Left renal cortex interstitium (tissue), 4 donors: ENCODE data around the gene RASA3. TPM values are rescaled to one million over a fixed set of nuclear protein-coding genes. Genes with fewer than 3 reads are reported as not detected.
"Not testable (repeated sequence)": the region's sequence is repeated elsewhere in the genome, so short reads cannot be mapped to it uniquely, and the experiment has no call there.

Experiments
- DNase-seq, 4 donors: peaks; one replicate each; pipeline ENCODE4 v3.0.0-alpha.2; 2013; ENCODE audit warnings: low read depth in 4 of 4, low spot score in 2 of 4, missing footprints in 1 of 4
- polyA plus RNA-seq, 4 donors: library from polyadenylated mRNA; unstranded; fragments of 120-200 nt; gene quantifications; one replicate each; pipeline ENCODE4 v1.2.1, GENCODE V29; 2013; ENCODE audit not compliant: insufficient read length in 4 of 4

RASA3 gene
- polyA plus RNA-seq, 4 donors, result 12.4 to 16.0 (median 13.8) TPM

DNA sequence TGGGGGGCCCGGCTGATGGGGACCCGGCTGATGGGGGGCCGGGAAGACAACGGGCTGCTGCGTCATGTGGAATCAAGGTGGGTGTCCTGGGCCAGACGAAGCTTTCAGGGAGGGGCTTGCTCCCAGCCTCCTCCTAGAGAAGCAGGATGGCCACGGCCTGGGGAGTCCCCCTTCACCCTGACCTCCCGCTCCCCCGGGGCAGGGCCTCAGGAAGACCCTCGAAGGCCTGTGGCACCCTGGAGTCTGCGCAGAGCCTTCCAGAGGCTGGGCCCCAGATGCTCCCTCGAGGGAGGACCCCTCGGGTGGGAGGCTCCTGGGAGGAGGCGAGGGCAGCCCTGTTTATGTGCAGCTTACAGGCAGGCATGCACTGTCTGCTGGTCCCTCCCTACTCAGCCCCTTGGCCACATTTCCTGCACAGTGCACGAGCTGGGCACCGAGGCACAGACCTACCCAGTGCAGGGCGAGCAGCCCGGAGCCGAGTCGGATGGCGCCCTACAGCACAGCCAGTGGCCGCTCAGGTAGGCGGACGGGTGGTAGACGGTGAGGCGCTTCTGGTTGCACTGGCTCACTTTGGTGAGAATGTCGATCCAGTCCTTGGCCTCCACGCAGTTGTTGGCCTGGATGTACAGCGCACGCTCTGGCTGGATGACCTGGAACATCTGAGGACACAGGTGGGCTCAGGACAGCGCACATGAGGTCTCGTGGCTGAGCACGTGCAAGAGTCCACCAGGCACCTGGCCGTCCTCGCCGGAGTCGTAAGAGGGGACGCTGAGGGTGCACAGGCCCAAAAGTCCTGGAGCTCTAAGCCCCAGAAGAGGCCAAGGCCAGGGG is 136.1 kb downstream of the RASA3 start:
- no peak for DNase-seq

- peak in 1 of 4 donors; percentile 13 for DNase-seq
Observed at GRCh38 chr13:113995051-113995601, 137.3 kb downstream of the RASA3 start.

DNA sequence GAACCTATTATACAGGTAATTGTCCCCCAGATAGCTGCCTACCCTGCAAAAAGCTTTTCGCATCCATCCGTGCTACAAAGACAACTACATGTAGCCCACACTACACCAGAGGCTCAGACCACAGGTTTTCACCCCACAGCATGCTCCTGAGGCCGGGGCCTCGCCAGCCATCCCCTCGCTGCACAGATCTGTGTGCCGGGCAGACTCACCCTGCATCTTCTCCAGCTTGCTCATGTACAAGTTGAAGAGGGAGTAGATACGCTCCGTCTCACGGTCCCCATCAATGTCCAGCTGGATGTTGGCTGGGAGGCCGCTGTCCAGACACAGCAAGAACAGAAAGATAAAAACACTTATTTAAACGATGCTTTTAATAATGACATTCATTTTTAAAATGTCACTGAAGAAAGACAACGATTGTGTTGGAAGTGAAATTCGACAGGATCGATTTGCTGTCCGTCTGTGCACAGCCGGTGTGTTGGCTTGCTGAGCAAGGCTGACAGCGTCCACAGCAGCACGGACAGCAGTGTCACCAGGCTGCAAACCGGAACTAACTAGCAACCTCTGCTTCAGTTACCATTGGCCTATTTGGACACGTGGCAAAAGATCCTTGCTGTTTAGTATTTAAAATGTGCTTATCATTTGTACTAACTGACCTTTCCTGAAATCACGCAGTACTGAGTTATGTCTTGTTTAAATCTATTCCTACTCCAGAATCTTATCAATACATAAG is 140.0 kb downstream of the RASA3 start:
- DNase-seq, result no peak

DNA sequence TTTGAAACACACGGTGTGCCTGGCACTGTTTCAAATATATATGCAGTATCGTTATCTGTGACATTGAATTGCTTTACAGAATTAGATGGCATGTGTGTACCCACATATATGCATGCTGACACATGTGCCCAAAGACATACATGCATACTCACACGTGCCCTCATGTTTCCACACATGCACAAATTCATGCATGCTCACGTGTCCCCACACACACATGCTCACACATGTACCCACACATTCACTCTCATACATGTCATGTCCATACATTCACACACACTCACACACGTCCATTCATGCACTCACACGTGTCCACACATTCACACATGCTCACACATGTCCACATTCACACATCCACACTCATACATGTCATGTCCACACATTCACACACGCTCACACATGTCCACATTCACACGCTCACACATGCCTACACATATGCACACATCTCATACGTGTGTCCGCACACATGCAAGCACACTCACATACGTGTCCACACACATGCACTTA is 140.7 kb downstream of the RASA3 start:
- no peak for DNase-seq

- DNase-seq, result no peak
Observed at GRCh38 chr13:113991191-113991669, 141.2 kb downstream of the RASA3 start.

- no peak for DNase-seq
Observed at GRCh38 chr13:113990321-113990837, 142.0 kb downstream of the RASA3 start.

GRCh38 chr13:113989585-113990300 is 142.7 kb downstream of the RASA3 start:
- DNase-seq, result no peak

GRCh38 chr13:113988859-113989258 is 143.6 kb downstream of the RASA3 start:
- DNase-seq, result not testable (repeated sequence)

DNA sequence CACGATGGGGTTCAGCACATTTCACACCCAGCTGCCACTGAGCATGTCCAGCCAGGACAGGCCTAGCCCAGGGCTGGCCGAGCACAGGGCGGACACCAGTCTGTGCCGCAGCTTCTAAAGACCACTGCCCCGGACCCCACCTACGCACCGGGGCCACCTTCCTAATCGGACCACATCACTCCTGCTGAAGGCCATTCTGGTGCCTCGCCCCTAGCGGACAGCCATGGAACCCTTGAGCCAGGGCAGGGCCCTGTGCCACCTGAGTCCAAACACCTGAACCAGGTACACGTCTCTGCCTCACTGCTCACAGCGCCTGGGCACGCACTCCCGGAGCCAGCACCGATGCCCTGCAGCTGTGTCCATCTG is 150.1 kb downstream of the RASA3 start:
- DNase-seq, result no peak

GRCh38 chr13:113981611-113982295 is 150.7 kb downstream of the RASA3 start:
- DNase-seq, result no peak

DNA sequence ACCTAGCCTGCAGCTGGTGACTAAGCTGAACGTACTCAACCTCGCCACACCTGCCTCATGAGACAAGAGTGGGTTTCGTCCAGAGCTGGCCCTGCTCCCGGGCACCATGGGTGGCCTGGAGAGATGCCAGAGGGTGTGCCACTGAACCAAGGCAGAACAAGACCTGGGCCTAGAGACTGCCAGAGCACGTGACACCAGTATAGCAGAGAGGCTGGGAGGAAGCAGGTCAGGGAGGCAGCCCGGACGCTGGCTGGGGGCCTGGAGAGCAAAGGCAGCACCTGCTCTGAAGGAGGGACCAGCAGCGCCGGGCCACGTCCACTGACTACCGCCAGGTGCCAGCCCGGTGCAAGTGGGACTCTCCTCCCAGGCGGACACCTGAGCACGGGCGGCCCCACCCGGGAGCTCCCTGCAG is 151.2 kb downstream of the RASA3 start:
- DNase-seq, result no peak

GRCh38 chr13:113980489-113981064 is 151.8 kb downstream of the RASA3 start:
- no peak for DNase-seq

- DNase-seq, result no peak
Observed at GRCh38 chr13:113979791-113980471, 152.5 kb downstream of the RASA3 start.

DNA sequence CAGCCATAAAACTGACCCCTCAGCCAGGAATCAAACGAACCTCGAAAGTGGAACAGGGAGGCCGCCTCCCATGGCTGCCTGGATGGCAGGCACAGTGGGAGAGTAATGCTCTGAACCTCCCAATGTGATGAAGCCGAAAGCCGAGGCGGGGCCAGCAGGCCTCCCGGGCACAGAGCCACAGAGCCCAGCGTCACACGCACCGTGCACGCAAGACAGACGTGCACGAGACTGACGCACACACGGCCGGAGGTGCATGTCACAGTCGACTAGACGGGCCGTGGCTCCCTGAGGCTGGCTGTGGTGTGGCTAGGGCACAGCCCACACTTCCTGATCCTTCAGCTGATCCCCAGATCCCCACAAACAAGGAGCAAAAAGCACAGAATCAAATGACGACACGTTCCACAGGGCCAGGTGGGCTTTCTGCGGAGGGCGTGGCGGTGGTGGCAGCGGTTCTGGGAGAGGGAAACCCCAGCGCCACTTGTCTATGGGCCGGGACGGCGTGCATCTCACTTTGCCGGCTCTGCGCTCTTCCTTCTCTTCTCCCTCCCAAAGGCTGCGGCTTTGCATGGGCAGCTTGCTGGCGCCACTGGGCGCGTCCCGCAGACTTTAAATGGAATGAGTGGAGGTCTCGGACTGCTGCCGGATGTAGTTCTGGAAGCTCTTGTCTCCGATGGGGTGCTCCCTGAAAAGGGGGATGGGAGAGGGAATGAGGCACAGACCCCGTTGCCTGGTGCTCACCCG is 153.5 kb downstream of the RASA3 start:
- DNase-seq, result no peak

- no peak for DNase-seq
Observed at GRCh38 chr13:113977976-113978375, 154.4 kb downstream of the RASA3 start.

GRCh38 chr13:113976711-113977684 is 155.4 kb downstream of the RASA3 start:
- DNase-seq, result no peak

- DNase-seq, result no peak
Observed at GRCh38 chr13:113975416-113975815, 157.0 kb downstream of the RASA3 start.
